IMR-90 (cell line): ENCODE measurements around the gene CNOT2. TPM values are rescaled to one million over a fixed set of nuclear protein-coding genes. Genes with fewer than 3 reads are reported as not detected.

Source experiments
- ATAC-seq: fragments of 200-7000 bp; cut with Tn5 transposase; 2 replicates; pipeline ENCODE4 v1.9.1; 2020; ENCODE audit warnings: low read depth, mild to moderate bottlenecking, moderate library complexity
- BruUV-seq: library from RNA; stranded (reverse); fragments of 400-500 nt; replicated peaks from 2 replicates; lab custom pipeline; 2021; lab: Mats Ljungman, UMichigan
- CTCF ChIA-PET: fragments of 300-600 bp; formaldehyde crosslinking; extraction: SDS; loops from one replicate; lab custom pipeline; 2021; ENCODE audit warnings: antibody characterized with exemption; lab: Yijun Ruan, JAX
- POLR2A ChIA-PET: fragments of 300-600 bp; sonication (Branson Sonifier 250); formaldehyde crosslinking; loops from one replicate; lab custom pipeline; 2022; ENCODE audit warnings: antibody characterized with exemption; ENCODE audit not compliant: unreplicated experiment; lab: Charles Lee
- DNase-seq: peaks from one replicate; pipeline ENCODE4 v3.0.0; 2013
- H2AFZ ChIP-seq: replicated peaks from 2 replicates; pipeline ENCODE3; 2013; ENCODE audit warnings: low read length, mild to moderate bottlenecking; ENCODE audit not compliant: poor library complexity
- H2AK5ac ChIP-seq: 2 replicates; pipeline ENCODE4 v1.6.1; 2013; ENCODE audit warnings: low read depth, low read length, inconsistent platforms
- H2AK9ac ChIP-seq: replicated peaks from 2 replicates; pipeline ENCODE3; 2013; ENCODE audit warnings: mild to moderate bottlenecking, low read depth, low read length, moderate library complexity; ENCODE audit not compliant: poor library complexity
- H2BK120ac ChIP-seq: 2 replicates; pipeline ENCODE4 v1.6.1; 2013; ENCODE audit warnings: low read depth, low read length, inconsistent platforms
- H2BK15ac ChIP-seq: 3 replicates; pipeline ENCODE4 v1.6.1; 2013; ENCODE audit warnings: low read depth, low read length, inconsistent platforms
- H2BK20ac ChIP-seq: 2 replicates; pipeline ENCODE4 v1.6.1; 2013; ENCODE audit warnings: low read depth, mild to moderate bottlenecking, inconsistent platforms, low read length, moderate library complexity
- H2BK5ac ChIP-seq: 2 replicates; pipeline ENCODE4 v1.6.1; 2013; ENCODE audit warnings: mild to moderate bottlenecking, low read depth, low read length, inconsistent platforms; ENCODE audit not compliant: poor library complexity, severe bottlenecking
- H3K14ac ChIP-seq: replicated peaks from 2 replicates; pipeline ENCODE4 v1.6.1; 2013; ENCODE audit warnings: low read depth, low read length, inconsistent platforms
- H3K18ac ChIP-seq: 2 replicates; pipeline ENCODE4 v1.6.1; 2013; ENCODE audit warnings: low read depth, low read length, control low read depth
- H3K23ac ChIP-seq: 2 replicates; pipeline ENCODE4 v1.6.1; 2013; ENCODE audit warnings: low read depth, low read length, inconsistent platforms
- H3K27ac ChIP-seq: 2 replicates; pipeline ENCODE4 v1.5.1; 2013; ENCODE audit warnings: mild to moderate bottlenecking, control low read depth, low read length; ENCODE audit not compliant: insufficient read depth
- H3K27me3 ChIP-seq: 2 replicates; pipeline ENCODE4 v1.6.1; 2013; ENCODE audit warnings: low read length; ENCODE audit not compliant: control insufficient read depth, insufficient read depth
- H3K36me3 ChIP-seq: 2 replicates; pipeline ENCODE4 v1.6.1; 2013; ENCODE audit warnings: low read length, mixed read lengths; ENCODE audit not compliant: control insufficient read depth, insufficient read depth
- H3K4ac ChIP-seq: 2 replicates; pipeline ENCODE4 v1.6.1; 2013; ENCODE audit warnings: low read depth, low read length, inconsistent platforms
- H3K4me1 ChIP-seq: 2 replicates; pipeline ENCODE4 v1.6.1; 2013; ENCODE audit warnings: low read length, mixed read lengths; ENCODE audit not compliant: control insufficient read depth, insufficient read depth
- H3K4me2 ChIP-seq: 2 replicates; pipeline ENCODE4 v1.6.1; 2013; ENCODE audit warnings: low read depth, mild to moderate bottlenecking, control low read depth, low read length, moderate library complexity
- H3K4me3 ChIP-seq: 2 replicates; pipeline ENCODE4 v1.5.1; 2013; ENCODE audit warnings: low read depth, mild to moderate bottlenecking, control low read depth, low read length, moderate library complexity; ENCODE audit not compliant: insufficient read depth
- H3K56ac ChIP-seq: 2 replicates; pipeline ENCODE4 v1.6.1; 2013; ENCODE audit warnings: low read length, inconsistent platforms; ENCODE audit not compliant: insufficient read depth; ENCODE audit errors: extremely low read depth
- H3K79me1 ChIP-seq, 2 experiments: 2 replicates each; pipeline ENCODE4 v1.6.1; 2013; ENCODE audit warnings: low read length in 2 of 2, inconsistent platforms in 1 of 2, low read depth in 1 of 2
- H3K9ac ChIP-seq: 2 replicates; pipeline ENCODE4 v1.6.1; 2013; ENCODE audit warnings: low read depth, low read length, control low read depth
- H3K9me1 ChIP-seq: 2 replicates; pipeline ENCODE4 v1.6.1; 2013; ENCODE audit warnings: low read length, inconsistent platforms; ENCODE audit not compliant: insufficient read depth
- H3K9me3 ChIP-seq: 2 replicates; pipeline ENCODE4 v1.6.1; 2013; ENCODE audit warnings: low read length; ENCODE audit not compliant: control insufficient read depth, insufficient read depth
- H4K20me1 ChIP-seq: 2 replicates; pipeline ENCODE4 v1.6.1; 2013; ENCODE audit warnings: low read length, inconsistent platforms; ENCODE audit not compliant: insufficient read depth
- H4K5ac ChIP-seq: 2 replicates; pipeline ENCODE4 v1.6.1; 2013; ENCODE audit warnings: mild to moderate bottlenecking, low read depth, low read length, control low read depth
- H4K8ac ChIP-seq, 2 experiments: 2 replicates each; pipeline ENCODE4 v1.6.1; 2013; ENCODE audit warnings: low read depth in 2 of 2, low read length in 2 of 2, control low read depth in 1 of 2, inconsistent platforms in 1 of 2
- H4K91ac ChIP-seq: 2 replicates; pipeline ENCODE4 v1.6.1; 2013; ENCODE audit warnings: low read depth, low read length, inconsistent platforms; ENCODE audit not compliant: insufficient read depth
- BHLHE40 ChIP-seq: fragments of 150-350 bp; IDR thresholded peaks from 2 replicates; pipeline ENCODE4 v1.6.1; 2016; ENCODE audit warnings: mild to moderate bottlenecking, low read depth, low read length
- MAFK ChIP-seq: IDR thresholded peaks from 2 replicates; pipeline ENCODE4 v1.6.1; 2012; ENCODE audit warnings: low read depth, low read length, improper control_type of control experiment
- MAZ ChIP-seq: IDR thresholded peaks from 2 replicates; pipeline ENCODE4 v1.6.1; 2012; ENCODE audit warnings: low read depth, mild to moderate bottlenecking, low read length, improper control_type of control experiment, moderate library complexity, borderline replicate concordance
- MXI1 ChIP-seq: IDR thresholded peaks from 2 replicates; pipeline ENCODE4 v1.6.1; 2012; ENCODE audit warnings: low read depth, mild to moderate bottlenecking, low read length, moderate library complexity, borderline replicate concordance
- WGBS, 2 experiments: methylation state at CpG; one replicate each; pipeline versions ENCODE4 v1.1.5 to v1.1.7; 2013; ENCODE audit warnings: missing lambda C conversion rate in 2 of 2; ENCODE audit not compliant: insufficient read length in 1 of 2; ENCODE audit errors: extremely low coverage in 2 of 2; 5-methylcytosine and 5-hydroxymethylcytosine counted together
- dilution Hi-C: fragments of 300-500 bp; cut with HindIII; formaldehyde crosslinking; loops from one replicate; pipeline ENCODE4 v1.14.3; 2018; ENCODE audit warnings: low sequenced_read_pairs; ENCODE audit not compliant: unreplicated experiment
- in situ Hi-C: fragments of 300-500 bp; cut with MboI; formaldehyde crosslinking; loops from 3 replicates; pipeline ENCODE4 v1.14.3; 2019; ENCODE audit warnings: low sequenced_read_pairs, inconsistent platforms, mixed read lengths
- intact Hi-C: fragments of 100-400 bp; cut with micrococcal nuclease; formaldehyde crosslinking; loops from 2 replicates; pipeline ENCODE4 v1.10.0; 2022
- polyA plus RNA-seq, 3 experiments: library from polyadenylated mRNA; depleted of rRNA; stranded (reverse); fragments of >200 nt; gene quantifications; 2 replicates each; pipeline ENCODE4 v1.2.3, GENCODE V29; 2012; ENCODE audit warnings: low replicate concordance in 1 of 3
- total RNA-seq: library from RNA; depleted of rRNA; stranded (reverse); fragments of >200 nt; gene quantifications from 2 replicates; pipeline ENCODE4 v1.2.3, GENCODE V29; 2012

CNOT2 gene
- total and polyA plus RNA-seq, 2 of the 4 experiments (the other 2 are of a cell fraction) = 63.4 to 159 TPM

DNA sequence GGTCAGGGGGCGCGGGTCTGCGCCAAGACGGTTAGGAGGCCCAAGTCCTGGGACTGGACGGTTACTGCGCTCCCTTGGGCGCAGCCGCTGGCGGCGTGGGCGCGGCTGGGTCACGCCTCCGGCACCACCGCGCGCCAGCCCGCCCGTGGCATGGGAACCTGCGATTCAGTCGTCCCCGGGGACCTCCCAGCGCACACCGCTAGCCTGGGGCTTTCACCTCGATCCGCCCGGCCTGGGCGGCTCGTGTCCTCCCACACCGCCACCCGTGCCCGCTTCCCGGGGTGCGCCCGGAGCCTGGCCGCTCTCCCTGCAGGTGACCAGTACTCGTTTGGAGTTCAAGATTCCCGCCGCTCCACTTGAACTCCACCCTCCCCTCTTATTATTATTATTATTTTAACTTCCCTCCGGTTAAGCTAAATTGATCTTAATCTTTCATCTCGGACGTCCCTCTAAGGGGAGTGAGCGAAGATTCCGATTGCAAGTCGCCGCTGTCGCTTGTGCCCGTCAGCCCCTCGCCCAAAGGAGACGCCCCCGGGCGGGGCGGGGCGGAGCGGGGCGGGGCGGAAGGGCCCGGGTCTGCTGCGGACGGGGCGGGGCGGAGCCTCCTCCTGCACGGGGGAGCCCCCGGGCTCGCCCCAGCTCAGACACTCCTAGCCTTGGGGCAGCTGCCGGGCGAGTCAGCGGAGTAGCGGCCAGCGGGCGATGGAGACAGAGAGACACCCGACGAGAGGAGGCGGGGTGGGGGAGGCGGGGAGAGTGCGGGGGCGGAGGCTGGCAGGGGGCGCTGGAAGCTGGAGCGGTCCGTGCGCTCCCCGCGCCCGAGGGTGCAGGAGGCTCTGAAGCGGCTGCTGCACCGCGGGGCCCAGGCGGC lies 122.7 kb downstream of the CNOT2 start, which contains the start of gene KCNMB4:
KCNMB4 (plus strand) TSS at position 643 of the 871 bp plus-strand sequence. CDS start 445 bp downstream, outside the sequence.
- H3K9ac ChIP-seq = no peak within 1 kb of the TSS; the same call in 1 of the 2 replicates
- H3K4me3 ChIP-seq = peak within 1 kb of the TSS; percentile 85
- H3K18ac ChIP-seq = no peak within 1 kb of the TSS
- ATAC-seq = peak; percentile 92
- H3K27me3 ChIP-seq = peaks cover 15% of the 10 kb centered on the region; the same call in 1 of the 2 replicates
- no peak within 1 kb of the TSS for H2BK15ac ChIP-seq
- peak within 1 kb of the TSS; percentile 45 for H2AK9ac ChIP-seq
- H2BK120ac ChIP-seq = no peak within 1 kb of the TSS
- H2BK5ac ChIP-seq = no peak within 1 kb of the TSS
- BruUV-seq = no TSS peak
- no peaks in the 10 kb centered on the region for H3K79me1 ChIP-seq
- peak; percentile 10 for DNase-seq
- H3K4ac ChIP-seq = no peak within 1 kb of the TSS
- ChIA-PET POLR2A (no interaction called here), CTCF (no interaction called here)
- no peak within 1 kb of the TSS for H4K5ac ChIP-seq
- in situ Hi-C loops = no loop called here
- no peak within 1 kb of the TSS for H4K91ac ChIP-seq
- peaks cover 3% of the 10 kb centered on the region; the same call in 1 of the 2 replicates for H3K4me1 ChIP-seq
- H3K23ac ChIP-seq = no peak within 1 kb of the TSS
- H2BK20ac ChIP-seq = no peak within 1 kb of the TSS
- H2AK5ac ChIP-seq = no peak within 1 kb of the TSS
- 2% methylated on average over 26 of the region's 88 CpGs; no CpG with 5 or more reads in 1 of the 2 experiments for WGBS, 2 experiments
- no peaks in the 10 kb centered on the region for H4K20me1 ChIP-seq
- intact Hi-C loops = loop anchor here (2.0 to 5.0 kb wide), 2 partner anchors 123 to 379 kb away; partner anchors contain the start of gene CNOT2
- peak within 1 kb of the TSS in 1 of 2 experiments; percentile 5; a peak in 1 of 4 replicates for H4K8ac ChIP-seq
- no peak within 1 kb of the TSS for H3K14ac ChIP-seq
- H2AFZ ChIP-seq = peak within 1 kb of the TSS; percentile 85
- no peak within 1 kb of the TSS for H3K27ac ChIP-seq
- H3K4me2 ChIP-seq = peak within 1 kb of the TSS; percentile 94
- H3K36me3 ChIP-seq = no peaks in the 10 kb centered on the region
- TF ChIP-seq MAFK (no peak), MAZ (peak; percentile 60; the same call in 1 of the 2 replicates), BHLHE40 (0 out of 2 replicates have a peak, but pooled peaks have one; percentile 5), MXI1 (0 out of 2 replicates have a peak, but pooled peaks have one; percentile 56)
- no peaks in the 10 kb centered on the region for H3K9me1 ChIP-seq
- dilution Hi-C loops = no loop called here
- H3K56ac ChIP-seq = no peak within 1 kb of the TSS
- no peaks in the 10 kb centered on the region for H3K9me3 ChIP-seq
